ENCODE results near the gene MTA1. TPM values are rescaled to one million over a fixed set of nuclear protein-coding genes. Genes with fewer than 3 reads are reported as not detected.

The MTA1 gene
- polyA plus RNA-seq, 1 of the 3 experiments (the other 2 are of a cell fraction), result 96.3 TPM

GRCh38 chr14:105495101-105495989 is 75.7 kb downstream of the MTA1 start:
- Histone ChIP-seq H2AFZ (ENCODE audit: low read depth) (no peak overlapping the region), H3K36me3 (replicated peaks in 1 of 2; ENCODE audit: control insufficient read depth in 1 of 2, insufficient read depth in 2 of 2, low read length in 1 of 2) (no peaks in the 10 kb centered on the region), H3K79me2 (ENCODE audit: insufficient read depth) (peaks cover 13% of the 10 kb centered on the region; the same call in 1 of the 2 replicates), H3K4me3 (ENCODE audit: low read depth in 2 of 2, low read length in 1 of 2) (no peak overlapping the region), H3K9me2 (no peaks in the 10 kb centered on the region), H3K9ac (no peak overlapping the region), H3K4me1 (ENCODE audit: control insufficient read depth in 1 of 2, insufficient read depth in 2 of 2, low read depth in 1 of 2, low read length in 1 of 2) (peaks cover 5 to 10% of the 10 kb centered on the region in 2 experiments; a peak in 2 of 4 replicates), H3K27me3 (ENCODE audit: insufficient read depth) (no peaks in the 10 kb centered on the region), H3K4me2 (no peak overlapping the region), H3F3A (replicated peaks; ENCODE audit: insufficient read depth) (no peaks in the 10 kb centered on the region), H3K27ac (ENCODE audit: low read depth in 2 of 2, low read length in 1 of 2) (no peak overlapping the region), H4K20me1 (ENCODE audit: insufficient read depth) (peaks cover 11% of the 10 kb centered on the region; the same call in 1 of the 2 replicates), H3K9me3 (no peaks in the 10 kb centered on the region)
- TF ChIP-seq RXRA (IDR thresholded peaks at IDR 0.05; ENCODE audit: borderline replicate concordance, low read depth), result no peak
- no peak for TF ChIP-seq MEF2A (IDR thresholded peaks at IDR 0.05; ENCODE audit: borderline replicate concordance, low read depth)
- no peak for TF ChIP-seq POLR2AphosphoS5 (IDR thresholded peaks at IDR 0.05; ENCODE audit: low read depth, low read length)
- no peak for TF ChIP-seq NFIC (IDR thresholded peaks at IDR 0.05; ENCODE audit: borderline replicate concordance)
- no peak for TF ChIP-seq GATA2 (CRISPR knock-in tag; IDR thresholded peaks at IDR 0.05)
- no peak for TF ChIP-seq RFX5 (IDR thresholded peaks at IDR 0.05; ENCODE audit: low read length)
- 84% methylated on average over 4 of the region's 18 CpGs for WGBS (ENCODE audit: low lambda C conversion rate)
- ChIA-PET POLR2A (no interaction called here), CTCF (interaction anchor here (0.8 kb wide), 1 partner anchor 42 kb away, joined by 3 read pairs; no protein-coding TSS in a partner anchor)
- DNase-seq, result no peak

- no peaks in the 10 kb centered on the region for H3K9me2 ChIP-seq
- no peaks in the 10 kb centered on the region for H3F3A ChIP-seq (replicated peaks; ENCODE audit: insufficient read depth)
- ChIA-PET POLR2A (no interaction called here), CTCF (interaction anchor here (1.0 to 1.9 kb wide), 3 partner anchors 14 to 32 kb away, joined by 3 to 9 read pairs (median 5); no protein-coding TSS in a partner anchor)
- H4K20me1 ChIP-seq (ENCODE audit: insufficient read depth), result peaks cover 11% of the 10 kb centered on the region; the same call in 1 of the 2 replicates
- no peak overlapping the region for H2AFZ ChIP-seq (ENCODE audit: low read depth)
- H3K9ac ChIP-seq, result no peak overlapping the region
- H3K79me2 ChIP-seq (ENCODE audit: insufficient read depth), result peaks cover 13% of the 10 kb centered on the region; the same call in 1 of the 2 replicates
- H3K9me3 ChIP-seq, result no peaks in the 10 kb centered on the region
- no peak for TF ChIP-seq RXRA (IDR thresholded peaks at IDR 0.05; ENCODE audit: borderline replicate concordance, low read depth)
- TF ChIP-seq, protein P1, sequence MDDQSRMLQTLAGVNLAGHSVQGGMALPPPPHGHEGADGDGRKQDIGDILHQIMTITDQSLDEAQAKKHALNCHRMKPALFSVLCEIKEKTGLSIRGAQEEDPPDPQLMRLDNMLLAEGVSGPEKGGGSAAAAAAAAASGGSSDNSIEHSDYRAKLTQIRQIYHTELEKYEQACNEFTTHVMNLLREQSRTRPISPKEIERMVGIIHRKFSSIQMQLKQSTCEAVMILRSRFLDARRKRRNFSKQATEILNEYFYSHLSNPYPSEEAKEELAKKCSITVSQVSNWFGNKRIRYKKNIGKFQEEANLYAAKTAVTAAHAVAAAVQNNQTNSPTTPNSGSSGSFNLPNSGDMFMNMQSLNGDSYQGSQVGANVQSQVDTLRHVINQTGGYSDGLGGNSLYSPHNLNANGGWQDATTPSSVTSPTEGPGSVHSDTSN (IDR thresholded peaks at IDR 0.05), result no peak
- TF ChIP-seq USF1 (IDR thresholded peaks at IDR 0.05; ENCODE audit: borderline replicate concordance, low read depth), result no peak
- no peak for TF ChIP-seq ZBTB33 (IDR thresholded peaks at IDR 0.05; ENCODE audit: borderline replicate concordance, low read depth)
- no peak for TF ChIP-seq CHD2 (IDR thresholded peaks at IDR 0.05; ENCODE audit: low read length, partially characterized antibody)
- no peak for TF ChIP-seq YY1 (IDR thresholded peaks at IDR 0.05; ENCODE audit: low read depth)
- TF ChIP-seq NFIC (IDR thresholded peaks at IDR 0.05; ENCODE audit: borderline replicate concordance), result no peak
- WGBS (ENCODE audit: low lambda C conversion rate), result 90% methylated on average over 15 of the region's 18 CpGs
- no peak overlapping the region for H3K4me3 ChIP-seq (ENCODE audit: low read depth in 2 of 2, low read length in 1 of 2)
- H3K27me3 ChIP-seq (ENCODE audit: insufficient read depth), result no peaks in the 10 kb centered on the region
- DNase-seq, result no peak
- H3K4me2 ChIP-seq, result no peak overlapping the region
- H3K27ac ChIP-seq (ENCODE audit: low read depth in 2 of 2, low read length in 1 of 2), result no peak overlapping the region
- H3K4me1 ChIP-seq (ENCODE audit: control insufficient read depth in 1 of 2, insufficient read depth in 2 of 2, low read depth in 1 of 2, low read length in 1 of 2), result peaks cover 5 to 10% of the 10 kb centered on the region in 2 experiments; a peak in 2 of 4 replicates
- no peaks in the 10 kb centered on the region for H3K36me3 ChIP-seq (replicated peaks in 1 of 2; ENCODE audit: control insufficient read depth in 1 of 2, insufficient read depth in 2 of 2, low read length in 1 of 2)
These were observed 76.6 kb downstream of the MTA1 start for GRCh38 chr14:105495990-105496830.
